NCI-H526 treated with DMSO at 0.1 percent for 48 hours (cell line): ENCODE data around the gene ITPRIP.
A peak's percentile ranks its signal among the peaks of the same experiment; 100 is the strongest.

Experiments used
- DNase-seq: peaks from one replicate; lab custom pipeline; 2025; lab: John Stamatoyannopoulos, UW

ITPRIP gene

GRCh38 chr10:104342941-104343411 is 4.7 kb upstream of the ITPRIP start:
- DNase-seq = no peak

- no peak for DNase-seq
Observed at GRCh38 chr10:104340641-104341040, 2.4 kb upstream of the ITPRIP start.

GRCh38 chr10:104340111-104340526 is 1.9 kb upstream of the ITPRIP start:
- DNase-seq = no peak

- no peak for DNase-seq
Observed at GRCh38 chr10:104339469-104340110, 1.3 kb upstream of the ITPRIP start.

GRCh38 chr10:104337521-104337984 is 712 bp downstream of the ITPRIP start:
- no peak for DNase-seq

GRCh38 chr10:104336821-104337467 is 1.3 kb downstream of the ITPRIP start:
- no peak for DNase-seq

- peak; percentile 31 for DNase-seq
Observed at GRCh38 chr10:104334965-104335650, 3.2 kb downstream of the ITPRIP start.

GRCh38 chr10:104334561-104334960 is 3.7 kb downstream of the ITPRIP start:
- no peak for DNase-seq

- no peak for DNase-seq
Observed at GRCh38 chr10:104333728-104334373, 4.4 kb downstream of the ITPRIP start.

- DNase-seq = no peak
Observed at GRCh38 chr10:104333032-104333727, 5.1 kb downstream of the ITPRIP start.

GRCh38 chr10:104332243-104333031 is 5.8 kb downstream of the ITPRIP start:
- DNase-seq = no peak

- no peak for DNase-seq
Observed at GRCh38 chr10:104331208-104331838, 6.9 kb downstream of the ITPRIP start.

- DNase-seq = no peak
Observed at GRCh38 chr10:104330168-104331110, 7.8 kb downstream of the ITPRIP start.

- DNase-seq = no peak
Observed at GRCh38 chr10:104329735-104330134, 8.5 kb downstream of the ITPRIP start.

GRCh38 chr10:104328896-104329710 is 9.2 kb downstream of the ITPRIP start:
- no peak for DNase-seq

GRCh38 chr10:104328646-104328895 is 9.7 kb downstream of the ITPRIP start:
- no peak for DNase-seq

- no peak for DNase-seq
Observed at GRCh38 chr10:104327745-104328645, 10.3 kb downstream of the ITPRIP start.
